Stomach (tissue), 9 donors: ENCODE measurements around the gene NOTCH4. TPM values are rescaled to one million over a fixed set of nuclear protein-coding genes. Genes with fewer than 3 reads are reported as not detected.

Experiments used
- DNase-seq, 2 donors: peaks; one replicate each; pipeline versions ENCODE4 v3.0.0 to v3.0.0-alpha.2; 2013 to 2019
- H3K27ac ChIP-seq, 5 donors: fragments of 200-600 bp in 4 of 5; sonication (generic) in 4 of 5; one replicate each; pipeline ENCODE4 v1.5.1; 2013 to 2019; ENCODE audit warnings: mild to moderate bottlenecking in 1 of 5, moderate library complexity in 1 of 5
- H3K27me3 ChIP-seq, 3 donors: fragments of 200-600 bp; sonication (generic); one replicate each; pipeline ENCODE4 v1.5.1; 2017 to 2019; ENCODE audit warnings: mixed run types in 1 of 3
- H3K36me3 ChIP-seq, 4 donors: fragments of 200-600 bp; sonication (generic); 1 replicate in 3 of 4; 2 replicates in 1 of 4; pipeline ENCODE4 v1.5.1; 2016 to 2019
- H3K4me1 ChIP-seq, 4 donors: fragments of 200-600 bp; sonication (generic); one replicate each; pipeline ENCODE4 v1.5.1; 2016 to 2019
- H3K4me3 ChIP-seq, 4 donors: fragments of 200-600 bp; sonication (generic) in 3 of 4; one replicate each; pipeline ENCODE4 v1.5.1; 2016 to 2019; ENCODE audit warnings: mild to moderate bottlenecking in 1 of 4
- H3K9me3 ChIP-seq, 4 donors: fragments of 200-600 bp; sonication (generic); one replicate each; pipeline ENCODE4 v1.5.1; 2016 to 2019
- CTCF ChIP-seq, 7 experiments: fragments of 450-650 bp in 4 of 7; fragments of 200-600 bp in 3 of 7; sonication (generic) in 3 of 7; IDR thresholded peaks; one replicate each; pipeline ENCODE4 v1.5.1; 2016 to 2019; ENCODE audit warnings: antibody characterized with exemption in 7 of 7, control low read depth in 2 of 7, mild to moderate bottlenecking in 1 of 7
- EP300 ChIP-seq: sonication (generic); formaldehyde crosslinking; IDR thresholded peaks from one replicate; pipeline ENCODE4 v1.6.1; 2017; ENCODE audit warnings: antibody characterized with exemption
- POLR2A ChIP-seq, 4 donors: fragments of 450-650 bp; IDR thresholded peaks; one replicate each; pipeline ENCODE4 v1.6.1; 2016; ENCODE audit warnings: antibody characterized with exemption in 4 of 4, control low read depth in 2 of 4, mild to moderate bottlenecking in 1 of 4, moderate library complexity in 1 of 4
- POLR2AphosphoS5 ChIP-seq, 3 donors: sonication (generic); formaldehyde crosslinking; IDR thresholded peaks; one replicate each; pipeline ENCODE4 v1.6.1; 2016; ENCODE audit warnings: antibody characterized with exemption in 3 of 3
- WGBS, 5 donors: extraction: QIAGEN DNeasy Blood & Tissue Kit in 3 of 5; methylation state at CpG; one replicate each; pipeline versions ENCODE4 v1.1.5 to v1.1.7; 2013 to 2018; 5-methylcytosine and 5-hydroxymethylcytosine counted together
- intact Hi-C: fragments of 100-400 bp; cut with DNase I; formaldehyde crosslinking; loops from one replicate; pipeline ENCODE4 v1.15.1; 2023; ENCODE audit warnings: low total_unique reads
- polyA plus RNA-seq, 3 donors: library from polyadenylated mRNA; stranded (reverse); fragments of 200-250 nt; gene quantifications; one replicate each; pipeline ENCODE4 v1.2.3, GENCODE V29; 2013
- total RNA-seq, 5 donors: library from RNA; depleted of rRNA; stranded (reverse); fragments of >200 nt; gene quantifications; one replicate each; pipeline versions ENCODE4 v1.1.0 to v1.2.3, GENCODE V29; 2014 to 2016
- donor health status: healthy with polysubstance abuse.
- donor health status: Bipolar disorder and iron deficiency.
- donor health status: healthy.

NOTCH4 gene
- total and polyA plus RNA-seq, 8 donors: 7.3 to 45.5 (median 13.7) TPM

- intact Hi-C loops: no loop called here
- peaks cover 0 to 34% (median 0%) of the 10 kb centered on the region in 3 donors for H3K27me3 ChIP-seq
- H3K4me1 ChIP-seq: peaks cover 22 to 57% (median 45%) of the 10 kb centered on the region in 4 donors
- H3K9me3 ChIP-seq: no peaks in the 10 kb centered on the region
- H3K27ac ChIP-seq: no peak overlapping the region
- TF ChIP-seq EP300 (no peak), POLR2A (IDR thresholded peaks at IDR 0.05) (no peak), CTCF (IDR thresholded peaks at IDR 0.05) (no peak), POLR2AphosphoS5 (IDR thresholded peaks at IDR 0.05) (no peak)
- H3K36me3 ChIP-seq: peaks cover 0 to 13% (median 5%) of the 10 kb centered on the region in 4 donors
- peak in 1 of 2 donors; percentile 17 for DNase-seq
- peak overlapping the region; percentile 32 to 44 (median 40) for H3K4me3 ChIP-seq
- 52 to 65% (median 57%) methylated on average over 38 to 47 of the region's 47 CpGs for WGBS, 5 donors
Observed at GRCh38 chr6:32149092-32149755, 74.6 kb downstream of the NOTCH4 start.

DNA sequence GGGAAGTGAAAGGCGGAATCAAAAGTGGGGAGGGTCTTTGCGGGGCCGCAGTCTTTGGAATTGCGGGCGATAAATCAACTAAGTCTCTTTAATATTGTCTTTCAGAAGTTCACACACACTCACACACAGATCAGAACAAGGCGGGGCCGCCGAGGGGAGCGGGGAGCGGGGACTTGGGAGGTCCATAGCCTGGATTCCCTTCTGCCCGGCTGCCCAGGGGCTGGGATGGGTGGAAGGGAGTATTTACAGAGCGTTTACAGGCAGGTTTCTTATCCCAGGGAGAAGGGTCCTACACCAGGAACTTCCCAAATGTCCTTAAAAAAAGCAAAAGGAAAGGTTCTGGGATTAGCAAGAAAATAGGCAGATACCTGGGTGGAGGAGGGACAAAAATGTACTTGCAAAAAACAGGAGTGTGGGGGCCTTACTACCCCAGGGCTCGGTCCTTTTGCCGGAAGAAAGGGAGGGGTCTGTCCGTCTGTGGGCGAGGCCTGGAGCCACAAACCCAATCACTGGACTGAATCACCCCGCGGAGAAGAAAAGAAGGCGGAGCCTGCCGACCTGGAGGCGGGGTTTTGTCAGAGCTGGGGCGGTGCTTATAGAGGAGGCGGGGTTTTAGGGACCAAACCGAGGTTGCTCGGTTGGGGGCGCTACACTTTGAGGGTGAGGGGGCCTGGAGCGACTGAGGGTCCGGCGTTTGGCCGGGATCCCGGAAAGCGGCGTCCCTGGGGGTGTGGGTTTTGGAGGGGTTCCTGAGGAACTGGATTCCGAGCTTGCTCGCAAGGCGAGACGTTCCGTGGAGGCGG is 75.4 kb downstream of the NOTCH4 start:
- no peaks in the 10 kb centered on the region for H3K9me3 ChIP-seq
- peak overlapping the region in 3 of 5 donors; percentile 46 to 55 (median 54) for H3K27ac ChIP-seq
- 20 to 47% (median 23%) methylated on average over 39 of the region's 39 CpGs for WGBS, 5 donors
- peak overlapping the region; percentile 32 to 44 (median 40) for H3K4me3 ChIP-seq
- peaks cover 0 to 34% (median 0%) of the 10 kb centered on the region in 3 donors for H3K27me3 ChIP-seq
- peaks cover 21 to 51% (median 41%) of the 10 kb centered on the region in 4 donors for H3K4me1 ChIP-seq
- peak; percentile 86 to 91 for DNase-seq
- no peak for TF ChIP-seq EP300
- peak in 1 of 3 donors; percentile 44 for TF ChIP-seq POLR2AphosphoS5 (IDR thresholded peaks at IDR 0.05)
- TF ChIP-seq CTCF (IDR thresholded peaks at IDR 0.05): peak in 2 of 7 experiments; percentile 20
- no peak for TF ChIP-seq POLR2A (IDR thresholded peaks at IDR 0.05)
- H3K36me3 ChIP-seq: peaks cover 0 to 13% (median 5%) of the 10 kb centered on the region in 4 donors
- intact Hi-C loops: no loop called here

DNA sequence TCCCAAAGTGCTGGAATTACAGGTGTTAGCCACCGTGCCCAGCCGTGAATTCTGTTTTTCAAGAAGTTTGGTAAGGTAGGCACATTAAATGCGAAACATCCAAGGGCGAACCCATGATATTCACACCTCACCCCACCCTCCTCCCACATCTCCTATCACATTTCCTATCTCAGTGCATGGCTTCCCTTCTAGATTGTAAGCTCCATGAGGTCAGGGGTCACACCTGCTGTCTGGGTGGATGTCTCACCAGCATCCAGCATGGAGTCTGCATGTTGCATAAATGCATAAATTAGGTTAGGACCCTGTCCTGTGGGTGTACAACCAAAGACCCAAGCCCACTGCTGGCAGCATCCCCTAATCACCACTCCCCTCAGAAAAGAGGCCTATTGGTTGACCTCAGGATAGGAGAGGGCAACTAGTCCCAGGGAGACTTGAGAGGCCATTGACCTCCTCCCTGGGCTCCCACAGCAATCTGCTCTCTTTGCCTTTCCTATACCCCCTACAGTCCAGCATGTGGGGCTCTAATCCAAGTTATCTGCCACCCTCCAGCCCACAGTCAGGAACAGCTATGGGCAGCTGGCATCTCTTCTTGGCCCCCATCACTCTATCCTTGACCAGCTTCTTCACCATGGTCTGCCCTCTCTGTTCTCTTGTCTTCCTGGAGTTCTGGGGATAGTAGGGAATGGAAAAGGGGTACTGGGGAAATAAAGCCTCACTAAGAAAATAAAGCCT is 76.3 kb downstream of the NOTCH4 start:
- H3K27ac ChIP-seq: no peak overlapping the region
- H3K4me3 ChIP-seq: peak overlapping the region in 3 of 4 donors; percentile 32 to 44 (median 37)
- TF ChIP-seq POLR2AphosphoS5 (IDR thresholded peaks at IDR 0.05) (no peak), POLR2A (IDR thresholded peaks at IDR 0.05) (no peak), EP300 (no peak), CTCF (IDR thresholded peaks at IDR 0.05) (no peak)
- 83 to 96% (median 92%) methylated on average over 4 of the region's 4 CpGs for WGBS, 5 donors
- intact Hi-C loops: no loop called here
- DNase-seq: no peak
- peaks cover 0 to 34% (median 0%) of the 10 kb centered on the region in 3 donors for H3K27me3 ChIP-seq
- H3K9me3 ChIP-seq: no peaks in the 10 kb centered on the region
- peaks cover 12 to 42% (median 32%) of the 10 kb centered on the region in 4 donors for H3K4me1 ChIP-seq
- peaks cover 0 to 13% (median 5%) of the 10 kb centered on the region in 4 donors for H3K36me3 ChIP-seq

DNA sequence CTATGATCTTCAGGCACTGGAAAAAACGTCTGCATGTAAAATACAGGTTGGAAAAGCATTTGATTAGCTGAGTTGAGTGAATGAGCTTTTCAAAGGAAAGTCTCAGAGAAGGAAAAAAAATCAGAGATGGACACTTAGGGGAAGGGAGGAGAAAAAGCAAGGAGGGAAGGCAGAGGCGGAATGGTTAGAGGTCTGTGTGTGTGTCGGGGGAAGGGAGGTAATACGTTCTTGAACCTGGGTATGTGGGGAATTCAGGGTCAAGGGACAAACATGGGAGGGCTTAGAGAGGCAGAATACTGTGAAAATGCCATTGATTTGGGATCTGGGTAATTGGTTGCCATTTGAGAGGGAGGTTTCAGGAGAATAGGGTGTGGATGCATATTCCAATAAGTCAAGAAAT is 77.2 kb downstream of the NOTCH4 start:
- Histone ChIP-seq H3K27me3 (peaks cover 0 to 30% (median 0%) of the 10 kb centered on the region in 3 donors), H3K9me3 (no peaks in the 10 kb centered on the region), H3K27ac (peak overlapping the region in 1 of 5 donors; percentile 1), H3K36me3 (peaks cover 0 to 13% (median 5%) of the 10 kb centered on the region in 4 donors), H3K4me3 (no peak overlapping the region), H3K4me1 (peaks cover 5 to 35% (median 25%) of the 10 kb centered on the region in 4 donors)
- no peak for DNase-seq
- intact Hi-C loops: no loop called here
- TF ChIP-seq POLR2A (IDR thresholded peaks at IDR 0.05): no peak
- TF ChIP-seq POLR2AphosphoS5 (IDR thresholded peaks at IDR 0.05): no peak
- TF ChIP-seq CTCF (IDR thresholded peaks at IDR 0.05): no peak
- no peak for TF ChIP-seq EP300
- 43 to 51% (median 46%) methylated on average over 4 of the region's 4 CpGs for WGBS, 5 donors
